ENCODE results near the gene ANKRD36B.
"Not testable (repeated sequence)": the region's sequence is repeated elsewhere in the genome, so short reads cannot be mapped to it uniquely, and the experiment has no call there.

GRCh38 chr2:97626049-97626430 is 36.4 kb upstream of the ANKRD36B start:
- TF ChIP-seq CTCF, POLR2A (IDR thresholded peaks at IDR 0.05): not testable (repeated sequence)
